HG02678 (cell line): ENCODE data around the gene GABRD.

Experiments used
- ATAC-seq: cut with Tn5 transposase; IDR thresholded peaks from one replicate; pipeline ENCODE4 v1.9.1; 2021; ENCODE audit warnings: mild to moderate bottlenecking, moderate library complexity; ENCODE audit not compliant: unreplicated experiment

The GABRD gene

DNA sequence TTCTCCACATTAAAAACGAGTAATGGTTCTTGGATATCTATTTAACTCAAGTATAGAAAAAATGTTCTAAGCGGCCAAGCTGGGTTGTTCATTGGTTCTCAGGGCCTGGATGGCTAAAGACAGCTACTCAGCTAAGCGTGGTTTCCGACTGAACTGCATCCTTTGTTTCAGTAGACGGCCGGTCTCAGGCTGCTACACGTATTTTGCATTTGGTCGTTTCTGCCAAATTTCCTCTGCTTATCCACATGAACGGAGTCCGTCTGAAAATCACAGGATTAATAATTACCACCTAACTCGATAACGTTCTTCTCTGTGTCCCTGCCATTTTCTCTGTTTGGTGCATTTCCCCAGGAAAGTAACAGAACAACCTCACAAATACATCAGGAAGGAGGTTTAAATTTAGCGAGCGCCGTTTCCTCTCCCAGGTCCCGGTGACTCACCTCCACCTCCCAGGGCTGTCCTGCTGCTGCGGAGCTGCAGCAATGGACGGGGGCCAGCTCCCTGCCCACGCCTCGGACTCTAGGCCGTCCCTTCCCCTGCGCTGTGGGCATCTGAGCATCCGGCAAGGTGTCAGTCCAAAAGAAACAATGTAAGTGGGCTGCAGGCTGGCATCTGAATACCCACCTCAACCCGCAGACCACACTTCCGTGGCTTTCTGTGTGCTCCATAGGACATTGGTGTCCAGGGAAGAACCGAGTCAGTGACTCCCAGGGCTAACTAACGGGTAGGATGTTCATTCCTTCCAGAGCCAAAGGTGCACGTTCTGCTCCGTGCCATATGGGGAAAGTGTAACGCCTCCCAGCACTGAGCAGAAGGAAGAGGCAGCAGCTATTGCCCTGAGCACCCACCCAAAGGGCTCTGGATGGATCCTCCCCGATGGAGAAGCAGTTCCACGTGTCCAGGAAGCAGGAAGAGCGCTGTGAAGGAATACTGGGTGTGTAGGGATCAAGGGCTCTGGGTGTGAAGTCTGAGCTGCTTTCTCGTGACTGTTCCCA is 4.1 kb upstream of the GABRD start:
- no peak for ATAC-seq

DNA sequence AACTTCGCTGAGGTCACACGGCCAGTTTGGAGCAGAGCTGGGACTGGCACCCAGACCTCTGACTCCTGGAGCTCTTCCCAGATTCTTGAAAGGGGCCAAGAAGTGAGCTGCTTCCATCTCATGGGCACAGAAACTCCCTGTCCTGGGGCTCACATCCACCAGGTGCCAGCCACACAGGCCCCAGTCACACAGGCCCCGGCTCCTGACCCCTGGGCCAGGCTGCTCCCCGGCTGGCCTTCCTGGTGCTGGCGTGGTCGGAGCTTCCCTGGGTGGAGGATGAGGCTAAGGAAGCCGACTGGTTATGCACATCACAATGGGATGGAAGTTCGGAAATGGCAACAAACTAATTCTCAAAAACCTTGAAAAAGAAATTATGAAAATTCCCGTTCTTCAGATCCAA is 3.0 kb upstream of the GABRD start:
- ATAC-seq: no peak

DNA sequence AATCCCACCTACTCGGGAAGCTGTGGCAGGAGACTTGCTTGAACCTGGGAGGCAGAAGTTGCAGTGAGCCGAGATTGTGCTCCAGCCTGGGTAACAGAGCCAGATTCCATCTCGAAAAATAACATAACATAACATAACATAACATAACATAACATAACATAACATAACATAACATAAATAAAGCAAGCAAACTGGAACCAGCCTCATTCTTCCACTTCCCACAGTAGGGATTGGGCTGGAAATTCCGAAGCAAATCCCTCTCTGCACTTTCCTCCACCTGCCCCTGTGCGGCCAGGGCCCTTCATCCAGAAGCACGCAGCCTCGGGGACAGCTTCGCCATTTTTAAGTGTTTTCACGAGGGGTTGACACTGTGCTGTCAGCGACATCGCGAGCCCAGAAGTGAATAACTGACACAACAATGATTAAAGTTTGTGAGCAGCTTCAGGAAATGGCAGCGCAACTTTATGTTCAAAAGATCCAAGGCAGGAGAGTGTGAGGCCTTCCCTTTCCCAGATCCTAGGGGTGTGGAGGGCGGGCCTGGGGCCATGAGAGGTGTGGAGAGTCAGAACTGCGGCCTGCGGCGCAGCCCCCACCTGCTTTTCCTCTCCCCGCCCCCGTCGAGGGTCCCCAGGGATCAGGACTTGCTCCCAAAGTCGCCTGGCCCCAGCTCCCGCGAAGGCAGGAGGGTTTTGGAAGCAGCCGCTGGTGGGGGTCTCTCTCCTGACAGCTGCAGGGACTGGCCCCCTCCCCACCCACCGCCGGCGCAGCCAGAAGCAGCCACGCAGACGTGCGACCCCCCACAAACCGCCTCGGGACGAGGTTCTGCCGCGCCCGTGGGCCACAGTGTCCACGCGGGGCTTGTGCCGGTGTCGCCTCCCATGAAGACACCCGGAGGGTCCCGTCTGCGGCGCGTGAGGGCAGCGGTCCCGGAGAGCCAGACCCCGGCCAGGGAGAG is 651 bp upstream of the GABRD start:
- ATAC-seq: no peak

DNA sequence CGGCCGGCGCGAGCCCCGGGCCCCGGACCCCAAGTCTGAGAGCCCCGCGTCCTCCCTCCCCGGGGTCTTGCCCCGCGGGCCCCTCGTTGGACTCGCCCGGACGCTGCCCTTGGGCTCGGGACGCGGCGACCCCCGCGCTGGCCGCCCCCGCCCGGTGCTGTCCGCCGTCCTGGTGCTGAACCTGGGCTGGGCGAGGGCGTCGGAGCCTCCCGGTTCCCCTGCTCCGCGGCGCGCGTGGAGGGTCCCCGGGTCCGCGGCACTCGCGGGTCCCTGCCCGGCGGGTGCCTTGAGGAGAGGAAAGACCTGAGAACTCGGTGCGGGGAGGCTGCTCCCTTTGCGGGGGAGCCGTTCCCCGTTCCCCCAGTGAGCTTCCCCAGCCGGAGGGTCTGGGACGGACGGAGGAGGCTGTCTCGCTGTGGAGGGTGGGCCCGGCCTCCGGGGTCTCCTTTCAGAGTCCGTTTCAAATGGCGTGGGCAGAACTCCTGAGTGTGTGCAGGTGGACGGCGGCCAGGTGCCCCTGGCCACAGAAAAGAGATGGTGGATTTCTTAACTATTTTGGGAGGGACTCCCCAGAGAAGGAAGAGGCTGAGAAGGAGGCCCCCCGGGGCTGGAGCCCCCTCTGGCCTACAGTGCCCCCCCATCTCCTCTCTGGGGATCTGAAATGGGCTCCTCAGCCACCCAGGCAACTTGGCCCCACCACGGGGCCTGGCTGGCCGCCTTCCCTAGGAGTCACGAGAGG is 595 bp downstream of the GABRD start:
- no peak for ATAC-seq

DNA sequence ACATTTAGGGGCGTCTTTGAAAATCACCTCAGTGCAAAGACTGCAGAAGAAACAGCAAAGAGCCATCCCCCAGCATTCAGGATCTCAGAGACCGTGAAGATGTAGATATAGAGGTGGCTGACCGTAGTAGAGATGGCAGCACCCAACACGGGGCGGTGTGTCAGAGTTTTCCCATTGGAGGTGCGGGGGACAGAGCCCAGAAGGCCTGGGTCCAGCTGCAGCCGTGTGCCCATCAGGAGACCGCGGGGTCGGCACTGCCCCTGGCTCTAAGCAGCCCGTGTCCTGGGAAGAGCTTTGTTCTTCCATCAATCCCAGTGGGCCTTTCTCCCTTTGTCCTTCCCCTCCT is 1.1 kb downstream of the GABRD start:
- no peak for ATAC-seq

DNA sequence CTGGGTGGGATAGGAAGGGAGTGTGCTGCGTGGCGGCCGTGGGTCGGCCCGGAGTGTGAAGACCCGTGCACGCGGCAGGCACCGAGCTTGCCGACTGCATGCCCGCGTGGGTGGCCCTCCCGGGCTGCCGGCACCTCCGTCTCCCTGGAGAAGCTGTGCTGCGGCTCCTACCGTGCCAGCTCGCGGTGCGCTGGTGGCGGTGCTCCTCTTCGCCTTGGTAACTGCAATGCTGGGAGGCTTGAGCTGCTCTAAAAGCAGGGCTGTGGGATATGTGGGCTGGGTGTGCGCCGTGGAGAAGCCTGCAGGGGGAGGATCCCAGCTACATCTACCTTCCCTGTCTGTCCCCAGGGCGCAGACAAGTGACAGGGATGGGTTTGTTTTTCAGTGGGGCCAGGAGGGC is 2.4 kb downstream of the GABRD start:
- no peak for ATAC-seq

DNA sequence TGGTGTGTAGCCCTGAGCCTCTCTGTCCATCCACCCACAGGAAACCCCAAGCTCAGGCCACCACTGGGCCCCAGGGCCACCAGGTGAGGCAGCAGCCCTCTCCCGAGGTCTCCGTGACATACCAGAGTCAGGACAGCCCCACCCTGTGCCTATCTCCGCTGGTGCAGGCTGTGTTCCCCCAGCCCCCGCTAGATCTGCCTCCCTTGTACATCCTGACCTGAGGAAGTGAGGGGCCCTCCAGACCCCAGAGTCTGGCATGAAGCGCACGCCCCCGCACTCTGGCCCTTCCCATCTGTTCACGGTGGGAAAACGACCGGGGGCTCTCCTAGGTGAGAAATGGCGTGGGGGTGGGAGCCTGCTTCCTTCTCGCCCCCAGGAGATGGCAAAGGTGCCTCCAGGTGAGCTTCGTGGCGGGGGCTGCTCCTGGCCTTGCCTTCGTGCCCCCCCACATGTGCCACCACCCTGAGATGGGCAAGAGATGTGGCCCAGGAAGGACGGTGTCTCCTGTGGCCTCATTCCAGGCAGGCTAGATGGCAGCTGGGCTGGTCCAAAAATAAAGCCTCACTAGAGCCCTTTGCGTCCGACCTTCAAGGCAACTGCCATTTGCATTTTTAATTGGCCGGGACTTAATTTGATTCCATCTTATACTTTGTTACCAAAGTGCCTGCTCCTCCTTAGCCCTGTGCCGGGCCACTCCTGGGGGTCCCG is 3.1 kb downstream of the GABRD start:
- no peak for ATAC-seq

DNA sequence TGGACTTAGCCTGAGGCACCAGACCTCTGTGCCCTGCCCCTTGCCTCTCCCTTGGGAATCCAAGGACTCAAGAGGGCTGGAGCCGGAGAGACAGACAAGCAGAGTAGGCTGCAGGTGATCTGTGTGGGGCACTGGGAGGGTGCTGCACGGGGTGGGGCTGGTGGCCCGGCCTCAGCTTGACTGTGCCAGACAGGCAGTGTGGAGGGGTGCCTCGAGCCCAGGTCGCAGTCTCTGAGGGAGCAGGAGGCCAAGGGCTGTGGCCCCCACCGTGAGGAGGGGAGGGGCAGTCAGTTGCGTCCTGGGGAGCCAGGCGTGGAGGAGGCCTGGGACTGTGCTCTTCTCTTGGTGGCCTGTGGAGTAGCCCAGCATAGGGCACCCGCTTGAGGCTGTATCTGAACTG is 4.0 kb downstream of the GABRD start:
- ATAC-seq: no peak

DNA sequence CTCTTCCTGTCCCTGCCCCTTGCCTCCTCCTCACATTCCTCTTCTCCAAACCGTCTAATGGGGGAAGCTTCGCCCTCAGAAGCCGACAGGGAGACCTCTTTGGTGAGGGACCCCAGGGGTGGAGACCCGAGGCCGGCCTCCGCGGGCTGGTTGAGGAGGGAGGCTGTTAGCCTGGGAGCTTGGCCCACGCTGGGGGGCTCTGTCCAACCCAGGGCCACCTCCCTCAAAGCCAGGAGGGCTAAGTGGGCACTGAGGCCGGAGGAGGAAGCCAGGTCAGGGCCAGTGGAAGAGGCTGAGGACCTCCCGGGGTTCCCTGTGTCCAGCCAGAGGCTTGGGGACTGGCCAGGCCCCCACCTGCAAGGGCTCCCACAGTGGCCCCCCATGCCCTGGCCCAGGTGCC is 5.3 kb downstream of the GABRD start:
- no peak for ATAC-seq

DNA sequence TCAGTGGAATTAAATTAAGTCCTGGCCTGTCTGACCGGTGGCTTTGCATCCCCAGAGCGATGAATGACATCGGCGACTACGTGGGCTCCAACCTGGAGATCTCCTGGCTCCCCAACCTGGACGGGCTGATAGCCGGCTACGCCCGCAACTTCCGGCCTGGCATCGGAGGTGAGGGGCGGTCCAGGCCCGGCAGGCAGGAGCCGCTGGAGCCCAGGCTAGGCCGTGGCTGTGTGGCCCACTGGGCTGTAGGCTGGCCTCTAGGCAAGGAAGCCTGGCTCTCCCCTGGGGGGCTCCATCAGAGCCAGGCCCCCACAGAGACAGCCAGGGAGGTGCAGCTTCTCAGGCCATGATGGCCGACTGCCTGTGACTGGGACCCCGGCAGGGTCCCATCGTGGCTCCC is 5.7 kb downstream of the GABRD start:
- ATAC-seq: no peak

DNA sequence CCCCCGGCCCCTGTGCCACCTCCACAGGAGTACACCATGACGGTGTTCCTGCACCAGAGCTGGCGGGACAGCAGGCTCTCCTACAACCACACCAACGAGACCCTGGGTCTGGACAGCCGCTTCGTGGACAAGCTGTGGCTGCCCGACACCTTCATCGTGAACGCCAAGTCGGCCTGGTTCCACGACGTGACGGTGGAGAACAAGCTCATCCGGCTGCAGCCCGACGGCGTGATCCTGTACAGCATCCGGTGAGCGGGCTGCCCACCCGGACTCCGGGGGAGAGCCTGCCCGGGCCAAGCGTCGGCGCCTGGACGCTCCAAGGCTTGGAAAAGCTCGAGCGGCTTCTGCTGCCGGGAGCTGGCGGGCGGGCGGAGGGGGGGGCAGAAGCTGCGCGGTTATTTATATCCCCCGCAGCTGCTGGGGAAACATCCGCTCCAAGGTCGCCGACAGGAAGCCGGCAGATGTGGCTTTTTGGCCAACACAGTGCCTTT is 6.4 kb downstream of the GABRD start:
- no peak for ATAC-seq

DNA sequence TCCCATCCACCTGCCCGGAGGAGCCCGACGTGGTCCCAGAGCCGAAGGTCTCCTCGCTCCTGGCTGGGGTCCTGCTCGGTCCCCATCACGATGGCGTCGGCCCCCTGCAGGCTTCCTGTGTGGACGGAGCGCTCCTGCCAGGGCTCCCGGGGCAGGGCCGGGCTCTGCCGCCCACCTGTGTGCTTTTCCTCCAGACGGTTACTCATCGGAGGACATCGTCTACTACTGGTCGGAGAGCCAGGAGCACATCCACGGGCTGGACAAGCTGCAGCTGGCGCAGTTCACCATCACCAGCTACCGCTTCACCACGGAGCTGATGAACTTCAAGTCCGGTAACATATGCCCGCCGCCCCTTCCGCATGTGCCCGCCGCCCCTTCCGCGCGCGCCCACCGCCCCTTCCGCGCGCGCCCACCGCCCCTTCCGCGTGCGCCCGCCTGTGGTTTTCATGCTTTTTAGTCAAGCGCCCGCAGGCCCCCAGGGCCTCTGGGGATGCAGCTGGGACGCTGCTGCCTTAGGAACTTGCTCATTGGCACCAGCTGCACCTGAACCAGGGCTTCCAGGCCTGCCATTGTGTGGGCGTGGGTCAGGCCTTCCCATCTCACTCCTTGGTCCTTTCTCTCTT is 8.9 kb downstream of the GABRD start:
- no peak for ATAC-seq

DNA sequence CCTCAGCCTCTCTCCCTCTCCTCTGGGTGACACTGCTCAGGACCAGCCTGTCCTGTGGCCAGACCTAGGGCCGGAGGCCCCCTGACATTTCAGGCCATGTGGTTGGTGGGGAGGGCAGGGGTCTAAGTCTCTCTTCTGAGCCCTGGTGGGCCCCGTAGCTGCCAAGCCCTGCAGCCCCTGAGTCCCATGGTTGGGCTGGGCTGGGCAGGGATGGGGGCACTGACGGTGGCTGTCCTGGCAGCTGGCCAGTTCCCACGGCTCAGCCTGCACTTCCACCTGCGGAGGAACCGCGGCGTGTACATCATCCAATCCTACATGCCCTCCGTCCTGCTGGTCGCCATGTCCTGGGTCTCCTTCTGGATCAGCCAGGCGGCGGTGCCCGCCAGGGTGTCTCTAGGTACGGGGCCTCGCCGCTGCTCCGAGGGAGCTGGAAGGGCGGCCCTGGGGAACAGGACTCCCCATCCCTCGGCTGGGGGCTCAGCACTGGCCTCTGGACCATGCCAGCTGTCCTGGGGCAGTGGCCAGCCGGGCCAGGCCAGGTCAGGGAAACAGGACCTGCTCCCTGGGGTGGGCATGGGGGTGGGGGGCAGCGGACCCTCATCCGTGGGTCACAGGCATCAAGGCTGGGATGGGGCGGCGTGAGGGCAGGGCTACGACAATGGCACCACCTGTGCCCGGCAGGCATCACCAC is 9.9 kb downstream of the GABRD start:
- ATAC-seq: no peak

DNA sequence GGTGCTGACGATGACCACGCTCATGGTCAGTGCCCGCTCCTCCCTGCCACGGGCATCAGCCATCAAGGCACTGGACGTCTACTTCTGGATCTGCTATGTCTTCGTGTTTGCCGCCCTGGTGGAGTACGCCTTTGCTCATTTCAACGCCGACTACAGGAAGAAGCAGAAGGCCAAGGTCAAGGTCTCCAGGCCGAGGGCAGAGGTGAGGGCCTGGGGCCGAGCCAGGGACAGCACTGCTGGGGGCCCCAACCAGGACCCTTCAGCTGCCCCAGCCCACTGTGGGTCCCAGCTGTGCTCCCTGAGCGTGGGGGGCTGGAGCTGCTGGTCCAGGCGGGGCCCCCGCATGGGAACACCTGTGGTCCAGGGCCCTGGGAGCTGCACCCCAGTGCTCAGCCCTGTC is 10.4 kb downstream of the GABRD start:
- ATAC-seq: no peak

DNA sequence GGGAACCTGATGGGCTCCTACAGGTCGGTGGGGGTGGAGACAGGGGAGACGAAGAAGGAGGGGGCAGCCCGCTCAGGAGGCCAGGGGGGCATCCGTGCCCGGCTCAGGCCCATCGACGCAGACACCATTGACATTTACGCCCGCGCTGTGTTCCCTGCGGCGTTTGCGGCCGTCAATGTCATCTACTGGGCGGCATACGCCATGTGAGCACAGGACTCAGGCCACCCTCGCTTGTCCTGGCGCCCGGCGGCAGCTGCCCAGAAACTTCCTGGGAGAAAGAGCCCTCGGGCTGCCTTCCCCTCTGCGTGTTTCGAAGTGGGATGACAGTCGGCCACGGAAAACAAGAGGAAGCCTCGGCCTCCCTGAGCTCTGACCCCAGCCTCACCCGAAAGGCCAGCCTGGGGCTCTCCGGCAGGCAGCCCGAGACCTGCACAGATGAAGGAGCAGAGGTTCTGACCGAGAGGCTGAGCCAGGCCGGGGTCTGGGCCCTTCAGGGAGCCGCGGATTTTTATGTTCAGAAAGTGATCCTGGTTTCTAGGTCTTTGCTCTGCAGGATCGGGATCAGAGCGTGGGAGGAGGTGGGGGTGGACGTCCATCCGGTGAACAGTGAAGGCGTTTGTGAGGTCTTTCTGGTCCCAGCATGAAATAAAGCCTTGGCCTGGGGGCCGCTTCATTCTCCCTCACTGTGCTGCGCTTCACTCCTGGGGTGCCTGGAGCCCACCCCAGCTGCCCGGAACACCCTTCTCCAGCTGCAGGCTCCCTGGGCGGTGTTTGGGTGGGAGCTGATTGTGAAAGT is 11.1 kb downstream of the GABRD start:
- ATAC-seq: no peak

DNA sequence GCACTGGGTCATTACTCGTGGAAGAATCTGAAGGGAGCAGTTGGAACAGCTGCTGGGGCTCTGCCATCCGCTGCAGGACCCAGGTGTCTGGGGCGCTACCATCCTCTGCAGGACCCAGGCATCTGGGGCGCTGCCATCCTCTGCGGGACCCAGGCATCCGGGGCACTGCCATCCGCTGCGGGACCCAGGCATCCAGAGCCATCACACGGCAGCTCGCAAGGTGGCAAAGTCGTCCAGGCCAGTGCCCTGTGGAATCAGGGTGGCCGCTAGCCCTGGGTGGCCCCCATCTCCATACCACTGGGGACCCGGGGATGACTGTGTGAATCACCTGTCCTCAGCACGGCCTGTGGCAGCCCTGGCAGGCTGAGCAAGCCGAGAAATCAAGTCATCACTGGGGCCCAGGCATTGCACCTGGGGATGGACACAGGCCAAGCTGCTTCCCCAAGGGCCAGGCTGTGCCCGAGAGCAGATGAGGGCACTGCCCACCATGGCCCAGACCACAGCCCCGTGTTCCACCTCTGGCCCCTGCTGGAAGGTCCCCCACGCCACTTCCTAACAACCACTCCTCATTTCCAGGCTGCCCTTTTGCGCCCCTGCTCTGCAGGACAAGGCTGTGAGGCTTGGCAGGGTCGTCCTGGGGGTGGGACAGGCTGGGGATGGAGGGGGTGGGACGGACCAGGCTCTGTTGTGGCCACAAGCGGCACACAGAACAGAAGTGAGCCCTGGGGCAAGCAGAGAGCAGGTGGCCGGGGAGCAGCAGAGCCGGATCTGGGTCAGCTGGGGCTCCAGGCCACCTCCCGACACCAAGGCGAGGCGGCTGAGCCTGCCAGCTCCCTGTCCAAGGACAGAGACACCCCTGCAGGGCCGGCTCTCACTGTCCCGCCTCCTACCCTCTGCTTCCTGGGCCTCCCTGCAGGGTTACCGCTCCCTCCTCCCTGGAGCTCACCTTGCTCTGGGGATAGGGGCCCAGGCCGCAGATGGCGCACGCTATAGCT is 12.7 kb downstream of the GABRD start:
- no peak for ATAC-seq

DNA sequence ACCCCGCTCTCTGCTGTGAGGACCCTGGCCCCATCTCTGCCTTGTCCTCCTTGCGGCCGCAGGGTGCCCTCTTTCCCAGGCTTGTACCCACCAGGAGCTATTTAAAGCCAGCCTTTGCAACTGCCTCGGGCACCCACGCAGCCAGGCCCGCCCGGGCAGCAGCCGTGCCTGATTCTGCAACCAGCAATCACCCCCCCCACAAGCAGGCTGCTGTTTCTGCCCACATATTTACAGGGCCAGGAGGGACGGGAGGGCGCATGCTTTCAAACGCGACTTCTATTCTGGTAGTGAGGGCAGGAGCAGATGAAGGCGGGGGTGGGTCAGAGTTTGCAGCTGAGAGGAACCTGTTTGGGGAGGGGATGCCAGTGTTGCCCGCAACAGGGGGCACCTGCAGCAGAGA is 13.6 kb downstream of the GABRD start:
- no peak for ATAC-seq
